Stromal cell of bone marrow (primary cell): Measurements from ENCODE around the gene MAGEB17.
"Not testable (repeated sequence)": the region's sequence is repeated elsewhere in the genome, so short reads cannot be mapped to it uniquely, and the experiment has no call there.

Experiments
- DNase-seq: peaks from one replicate; pipeline ENCODE4 v3.0.0-alpha.2; 2012; ENCODE audit warnings: low read depth

MAGEB17 gene

DNA sequence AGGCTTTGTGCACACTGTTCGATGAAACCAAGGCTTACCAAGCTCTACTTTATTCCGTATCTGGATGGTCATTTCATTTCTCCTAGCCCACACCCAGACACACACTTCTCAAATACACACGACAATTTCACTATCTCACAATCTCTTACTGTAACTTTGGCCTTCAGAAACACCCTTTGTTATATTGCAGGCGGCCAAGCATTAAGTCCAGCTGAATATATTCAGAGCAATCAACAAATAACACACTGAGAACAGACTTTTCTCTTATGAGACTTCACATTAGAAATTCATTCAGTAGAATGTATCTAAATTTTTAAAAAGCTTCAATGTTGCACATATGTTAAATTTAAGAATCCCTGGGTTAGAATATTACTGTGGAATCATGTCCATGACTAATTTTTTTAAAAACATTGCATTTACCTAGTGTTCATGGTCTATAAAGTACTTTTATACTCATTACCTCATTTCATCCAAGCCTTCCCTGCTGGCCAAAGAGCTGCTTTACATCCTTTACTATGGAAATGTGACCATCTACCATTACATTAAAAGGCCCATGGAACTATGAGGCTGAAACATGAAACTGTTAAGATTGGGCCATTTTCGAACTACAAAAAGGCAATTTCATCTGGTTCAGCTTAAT, 10.5 kb upstream of the MAGEB17 start:
- DNase-seq = no peak

DNA sequence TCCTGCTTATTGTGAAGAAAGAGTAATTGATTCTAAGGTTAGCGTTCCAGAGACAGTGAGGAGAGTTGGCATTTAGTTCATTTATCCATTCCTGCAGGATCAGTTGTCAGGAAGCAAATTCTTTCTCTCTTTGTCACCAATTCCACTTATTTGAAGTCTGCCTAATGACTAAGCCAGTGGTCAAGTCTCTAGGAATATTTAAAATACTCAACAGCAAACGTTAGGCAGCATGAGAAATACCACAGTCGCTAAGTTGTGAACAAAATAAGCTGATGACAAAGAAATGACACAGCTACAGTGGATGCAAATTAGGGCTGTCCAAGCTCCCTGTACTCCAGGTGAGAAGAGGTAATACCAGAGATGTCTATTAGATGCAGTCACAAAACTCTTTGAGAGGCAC, 6.6 kb upstream of the MAGEB17 start:
- peak; percentile 38 for DNase-seq

DNA sequence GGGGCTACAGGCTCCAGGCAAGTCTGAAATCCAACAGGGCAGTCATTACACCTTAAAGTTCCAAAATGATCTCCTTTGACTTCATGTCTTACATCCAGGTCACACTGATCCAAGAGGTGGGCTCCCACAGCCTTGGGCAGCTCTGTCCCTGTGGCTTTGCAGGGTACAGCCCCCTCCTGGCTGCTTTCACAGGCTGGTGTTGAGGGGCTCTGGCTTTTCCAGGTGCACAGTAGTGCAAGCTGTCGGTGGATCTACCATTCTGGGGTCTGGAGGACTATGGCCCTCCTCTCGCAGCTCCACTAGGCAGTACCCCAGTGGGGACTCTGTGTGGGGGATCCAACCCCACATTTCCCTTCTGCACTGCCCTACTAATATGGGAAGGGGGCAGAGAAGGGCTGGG, 6.1 kb upstream of the MAGEB17 start:
- not testable (repeated sequence) for DNase-seq

DNA sequence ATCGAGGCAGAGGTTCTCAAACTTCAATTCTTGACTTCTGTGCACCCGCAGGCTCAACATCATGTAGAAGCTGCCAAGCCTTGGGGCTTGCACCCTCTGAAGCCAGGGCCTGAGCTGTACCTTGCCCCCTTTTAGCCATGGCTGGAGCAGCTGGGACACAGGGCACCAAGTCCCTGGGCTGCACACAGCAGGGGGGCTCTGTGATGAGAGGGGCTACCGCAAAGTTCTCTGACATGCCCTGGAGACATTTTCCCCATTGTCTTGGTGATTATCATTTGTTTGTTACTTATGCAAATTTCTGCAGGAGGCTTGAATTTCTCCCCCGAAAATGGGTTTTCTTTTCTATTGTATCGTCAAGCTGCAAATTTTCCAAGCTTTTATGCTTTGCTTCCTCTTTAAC, 4.9 kb upstream of the MAGEB17 start:
- no peak for DNase-seq

DNA sequence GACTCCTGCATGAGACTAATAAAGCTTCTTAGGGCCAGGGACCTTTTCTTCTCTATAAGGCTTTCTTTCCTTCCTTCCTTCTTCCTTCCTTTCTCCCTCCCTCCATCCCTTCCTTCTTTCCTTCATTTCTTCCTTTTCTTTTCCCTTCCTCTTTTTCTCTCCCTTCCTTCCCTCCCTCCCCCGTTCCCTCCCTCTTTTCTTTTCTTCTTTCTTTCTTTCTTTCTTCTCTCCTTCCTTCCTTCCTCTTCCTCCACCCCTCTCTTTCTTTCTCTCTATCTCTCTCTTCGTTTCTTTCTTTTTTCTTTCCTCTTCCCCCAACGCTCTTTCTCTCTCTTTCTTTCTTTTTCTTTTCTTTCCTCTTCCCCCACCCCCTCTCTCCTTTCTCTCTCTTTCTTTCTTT, 2.5 kb upstream of the MAGEB17 start:
- no peak for DNase-seq

DNA sequence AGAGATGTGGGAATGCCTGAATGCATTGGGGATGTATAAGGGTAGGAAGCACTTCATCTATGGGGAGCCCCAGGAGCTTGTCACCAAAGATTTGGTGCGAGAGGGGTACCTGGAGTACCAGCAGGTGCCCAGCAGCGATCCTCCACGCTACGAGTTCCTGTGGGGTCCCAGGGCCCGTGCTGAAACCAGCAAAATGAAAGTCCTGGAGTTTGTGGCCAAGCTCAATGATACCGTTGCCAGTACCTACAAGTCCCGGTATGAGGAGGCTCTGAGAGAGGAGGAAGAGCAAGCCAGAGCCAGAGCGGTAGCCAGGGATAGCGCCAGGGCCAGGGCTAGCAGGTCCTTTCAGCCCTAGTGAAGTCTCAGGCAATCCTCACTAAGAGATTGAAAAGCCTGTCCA, 3.8 kb downstream of the MAGEB17 start:
- no peak for DNase-seq

DNA sequence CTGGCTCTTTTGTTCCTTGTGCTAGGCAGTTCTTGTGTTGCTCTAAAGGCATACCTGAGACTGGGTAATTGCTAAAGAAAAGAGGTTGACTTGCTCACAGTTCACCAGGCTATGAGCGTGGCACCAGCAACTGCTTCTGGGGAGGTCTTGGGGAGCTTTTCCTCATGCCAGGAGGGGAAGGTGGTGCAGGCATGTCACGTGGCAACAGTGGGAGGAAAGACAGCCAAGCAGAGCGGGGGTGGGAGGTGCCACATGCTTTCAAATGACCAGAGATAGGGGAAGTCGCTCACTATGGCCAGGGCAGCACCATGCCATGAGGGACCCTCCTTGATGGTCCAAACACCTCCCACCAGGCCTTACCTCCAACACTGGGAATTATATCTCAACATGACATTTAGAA, 4.7 kb downstream of the MAGEB17 start:
- DNase-seq = no peak

DNA sequence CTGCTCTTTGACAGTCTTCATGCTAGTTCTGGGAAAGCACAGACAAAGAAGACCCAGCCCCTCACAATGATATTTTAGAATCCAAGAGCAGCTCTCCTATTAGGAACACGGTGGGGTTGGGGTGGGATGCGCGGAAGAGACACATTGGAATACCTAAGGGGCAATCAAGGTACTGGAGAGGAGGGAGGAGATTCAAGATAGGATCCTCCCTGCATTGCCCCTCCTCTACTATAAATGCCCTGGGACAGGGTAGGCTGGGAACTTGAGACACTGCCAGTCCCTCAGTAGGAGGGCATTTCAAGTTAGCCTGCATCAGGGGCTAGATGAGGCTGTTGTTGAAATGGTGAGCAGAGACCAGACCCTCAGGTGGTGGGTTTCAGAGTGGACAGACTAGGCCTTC, 5.1 kb downstream of the MAGEB17 start:
- DNase-seq = no peak

DNA sequence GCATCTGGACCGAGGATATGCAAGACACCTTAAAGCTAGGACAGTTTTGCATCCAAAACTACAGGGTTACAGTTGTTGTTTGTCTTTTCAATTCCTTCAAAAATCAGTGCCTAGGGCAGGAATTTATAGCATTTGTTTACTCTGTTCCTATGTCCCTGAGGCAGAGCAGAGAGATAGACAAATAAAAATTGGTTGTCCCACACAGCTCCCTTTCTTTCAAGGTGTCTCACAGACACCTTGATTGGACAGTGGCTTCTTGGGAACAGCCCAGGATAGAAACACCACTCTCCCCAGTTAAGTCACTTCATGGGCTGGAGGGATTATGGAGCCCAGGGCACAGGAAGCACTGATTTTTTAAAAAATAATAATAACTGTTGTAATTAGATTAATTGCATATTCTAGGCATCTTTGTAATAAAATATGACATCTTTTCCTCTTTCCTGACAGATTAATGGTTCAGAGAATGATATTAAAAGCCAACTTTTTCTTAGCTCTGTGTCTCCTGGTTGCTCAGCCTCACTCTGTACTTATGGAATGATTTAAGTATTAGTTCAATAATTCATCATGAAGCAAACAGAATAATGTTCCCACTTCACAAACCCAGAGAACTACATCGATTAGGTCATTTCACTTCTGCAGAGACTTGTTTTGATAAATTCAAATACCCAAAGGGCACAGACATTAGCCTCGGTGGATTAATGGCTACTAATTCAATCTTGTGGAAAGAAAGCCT, 8.2 kb downstream of the MAGEB17 start:
- no peak for DNase-seq

DNA sequence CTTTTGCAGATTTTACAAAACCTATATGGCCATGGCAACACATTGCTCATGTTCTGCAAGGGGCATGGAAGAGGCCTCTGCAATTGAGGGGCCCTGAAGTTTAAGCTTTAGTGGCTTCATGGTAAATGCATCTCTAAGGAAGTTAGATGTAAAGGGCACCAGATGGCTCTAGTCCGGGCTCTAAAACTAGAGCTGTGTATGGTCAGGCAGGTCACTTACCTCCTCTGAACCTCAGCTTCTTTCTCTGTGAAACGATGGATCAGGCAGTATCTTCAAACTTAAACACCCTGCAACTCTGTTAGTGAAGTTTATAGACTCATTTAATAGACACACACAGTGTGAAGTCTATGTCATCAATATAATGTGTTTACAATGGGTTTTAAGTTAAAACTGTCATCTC, 10.0 kb downstream of the MAGEB17 start:
- no peak for DNase-seq

DNA sequence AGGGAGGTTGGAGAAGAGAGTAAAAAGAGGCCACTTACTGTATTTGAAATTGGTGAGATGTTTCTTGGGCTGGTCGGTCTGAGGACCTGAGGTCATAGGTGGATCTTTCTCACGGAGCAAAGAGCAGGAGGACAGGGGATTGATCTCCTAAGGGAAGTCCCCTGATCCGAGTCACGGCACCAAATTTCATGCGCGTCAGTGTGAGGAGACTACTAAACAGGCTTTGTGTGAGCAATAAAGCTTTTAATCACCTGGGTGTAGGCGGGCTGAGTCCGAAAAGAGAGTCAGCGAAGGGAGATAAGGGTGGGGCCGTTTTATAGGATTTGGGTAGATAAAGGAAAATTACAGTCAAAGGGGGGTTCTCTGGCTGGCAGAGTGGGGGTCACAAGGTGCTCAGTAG, 16.6 kb downstream of the MAGEB17 start:
- DNase-seq = not testable (repeated sequence)

DNA sequence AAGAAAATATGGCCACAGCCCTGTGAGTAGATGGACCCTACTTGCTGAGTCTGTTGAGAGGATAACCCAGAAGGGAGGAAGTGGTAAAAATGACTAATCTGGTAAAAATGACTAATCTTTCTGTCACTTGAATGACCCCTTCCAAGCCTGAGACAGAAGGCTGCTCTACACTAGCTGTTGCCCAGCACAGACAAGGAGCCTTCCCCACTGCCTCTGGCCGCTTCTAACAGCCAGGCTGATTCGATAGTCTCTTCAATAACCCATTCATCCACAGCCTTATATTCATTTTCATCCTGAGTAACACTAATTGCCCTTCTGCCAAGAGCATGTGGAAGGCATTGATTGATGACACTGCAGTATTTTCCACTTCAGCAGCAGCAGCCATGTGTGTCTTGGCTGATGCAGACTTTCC, 18.4 kb downstream of the MAGEB17 start:
- peak; percentile 68 for DNase-seq

DNA sequence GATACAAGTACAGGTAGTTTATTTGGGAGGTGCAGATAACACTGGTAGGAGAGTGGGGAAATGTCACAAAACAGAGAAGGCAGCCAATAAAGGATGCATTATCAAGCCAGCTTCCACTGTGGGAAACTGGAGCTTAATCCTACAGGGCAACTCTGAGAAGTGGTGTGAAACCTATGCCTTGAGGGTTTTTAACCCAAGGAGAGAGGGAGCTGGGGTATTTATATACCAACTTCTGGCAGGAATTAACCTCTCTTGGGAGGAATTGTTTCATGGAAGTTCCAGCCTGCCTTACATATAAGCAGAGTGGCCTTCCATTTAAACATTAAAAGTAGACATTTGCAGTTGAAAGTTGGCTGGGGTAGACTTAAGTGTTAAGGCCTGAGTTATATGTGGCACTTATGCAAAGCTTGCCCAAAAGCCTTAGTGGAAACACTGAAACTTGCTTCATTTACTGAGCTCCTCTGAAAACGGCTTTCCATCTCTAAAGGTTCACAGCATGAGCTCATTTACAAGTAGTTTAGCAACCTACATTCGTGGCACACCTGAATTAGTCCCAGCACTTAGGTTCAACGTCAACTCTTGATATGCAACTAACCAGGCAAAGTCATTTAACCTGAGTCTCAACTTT, 19.2 kb downstream of the MAGEB17 start:
- DNase-seq = no peak

DNA sequence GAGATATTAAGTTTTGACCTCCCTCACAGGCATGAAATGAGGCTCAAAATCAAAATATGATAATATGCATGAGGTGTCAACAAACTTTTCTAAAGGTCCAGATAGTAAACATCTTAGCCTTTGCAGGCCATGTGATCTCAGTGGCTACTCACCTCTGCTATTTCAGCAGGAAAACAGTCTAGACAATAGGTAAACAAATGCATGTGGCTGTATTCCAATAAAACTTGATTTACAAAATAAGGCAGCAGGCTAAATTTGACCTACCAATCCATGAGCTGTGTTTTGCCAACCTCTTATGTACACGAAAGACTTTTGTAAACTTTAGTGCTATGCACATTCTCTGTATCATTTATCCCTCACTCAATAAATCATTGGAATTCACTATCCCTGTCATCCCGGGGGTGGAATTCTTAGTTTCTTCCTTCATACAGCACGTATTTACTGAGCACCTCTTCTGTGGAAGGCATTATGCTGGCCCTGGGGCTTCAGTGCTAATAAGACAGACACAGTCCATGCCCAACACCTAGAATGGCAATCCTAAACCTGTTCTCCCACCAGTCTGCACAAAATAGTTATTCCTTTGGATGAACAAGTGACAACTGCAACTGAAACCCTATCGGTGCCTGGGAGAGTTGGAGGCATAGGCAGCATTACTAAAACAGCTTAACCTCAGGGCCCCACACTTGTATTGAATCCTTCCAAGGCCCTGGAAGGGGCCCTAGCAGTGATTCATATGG, 19.9 kb downstream of the MAGEB17 start:
- DNase-seq = no peak

DNA sequence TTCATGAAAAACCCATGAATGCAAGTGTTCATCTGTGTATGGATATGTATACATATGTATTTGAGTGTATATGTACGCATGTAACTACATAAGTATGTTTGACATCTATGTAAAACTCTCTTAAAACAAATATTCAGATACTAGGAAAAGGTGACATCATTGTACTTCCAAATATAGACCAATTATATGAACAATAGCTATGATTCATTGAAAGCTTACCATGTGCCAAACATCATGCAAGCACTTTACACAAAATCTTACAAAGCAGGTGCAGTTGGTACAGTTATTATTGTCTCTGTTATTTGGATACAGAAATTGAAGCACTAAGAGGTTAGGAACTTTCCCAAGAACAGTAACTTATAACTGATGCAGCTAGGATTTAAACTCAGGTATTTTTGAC, 21.4 kb downstream of the MAGEB17 start:
- no peak for DNase-seq

DNA sequence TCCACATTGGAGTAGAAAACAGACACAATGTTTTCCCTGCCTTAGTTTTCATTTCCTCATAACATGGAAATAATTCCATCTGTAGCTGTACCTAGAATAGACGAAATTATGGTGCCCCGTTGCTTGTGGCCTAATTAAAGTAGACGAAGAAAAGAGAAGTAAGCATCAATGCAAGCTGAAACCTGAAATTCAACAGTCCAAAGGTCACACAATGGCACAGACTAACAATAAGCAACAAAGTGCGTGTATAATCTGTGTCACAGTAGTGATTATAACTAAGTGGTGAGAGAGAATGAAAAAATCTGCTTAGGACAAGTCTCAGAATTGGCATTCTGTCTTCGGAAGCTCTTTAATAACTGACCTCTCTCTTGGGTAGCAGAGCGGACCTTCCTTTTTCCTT, 24.3 kb downstream of the MAGEB17 start:
- DNase-seq = no peak

DNA sequence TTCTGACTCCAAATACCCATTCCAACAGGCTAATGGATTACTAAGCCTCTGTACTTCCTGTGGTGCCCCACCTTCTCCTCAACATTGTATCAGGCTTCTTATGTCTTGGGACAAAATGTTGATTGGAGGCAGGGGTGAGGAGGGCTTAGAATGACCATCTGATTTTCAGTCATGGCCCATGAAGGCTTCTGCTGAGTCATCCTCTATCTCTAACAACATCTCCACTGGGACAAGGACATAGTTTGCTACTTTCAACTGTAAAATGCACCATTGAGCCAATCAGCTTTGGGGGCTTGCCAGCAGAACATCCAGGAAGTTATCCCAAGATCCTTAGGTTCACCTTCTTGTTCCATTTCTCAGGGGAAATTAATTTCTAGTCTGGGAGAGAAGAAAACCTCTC, 29.5 kb downstream of the MAGEB17 start:
- no peak for DNase-seq

DNA sequence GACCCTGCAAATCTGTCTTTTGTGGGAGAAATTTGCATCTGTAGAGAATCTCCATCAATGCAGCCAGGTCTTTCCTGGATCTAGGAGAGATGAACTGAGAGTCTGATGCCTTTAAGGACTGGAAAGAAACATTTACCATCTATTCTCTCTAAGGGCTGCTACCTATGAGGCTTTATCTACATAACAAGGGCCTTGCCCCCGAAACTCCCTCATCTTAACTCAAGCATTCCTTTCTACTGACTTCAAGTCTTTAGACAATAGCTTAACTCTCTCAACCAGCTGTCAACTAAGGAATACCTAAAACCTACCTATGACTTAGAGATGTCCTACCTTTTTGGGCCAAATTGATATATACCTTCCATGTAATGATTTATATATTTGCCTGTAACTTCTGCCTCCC, 32.1 kb downstream of the MAGEB17 start:
- no peak for DNase-seq

DNA sequence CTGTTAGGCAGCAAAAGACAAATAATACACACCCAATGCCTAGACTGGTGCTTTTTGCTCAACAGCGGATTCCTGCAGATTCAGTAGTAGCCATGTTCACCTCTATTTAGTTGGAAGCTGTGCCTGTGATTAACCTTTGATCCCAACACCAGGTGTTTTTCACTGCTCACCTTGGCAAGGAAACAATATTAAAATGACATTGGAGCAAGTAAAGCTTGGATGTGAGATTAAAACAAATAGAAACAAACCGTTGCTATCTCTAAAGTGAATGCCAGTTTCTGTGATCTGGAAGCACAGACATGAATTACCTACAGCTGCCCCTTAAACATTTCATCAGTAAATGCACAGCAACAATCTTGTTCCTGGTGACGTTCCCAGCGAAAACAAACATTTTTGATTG, 35.7 kb downstream of the MAGEB17 start:
- DNase-seq = no peak

DNA sequence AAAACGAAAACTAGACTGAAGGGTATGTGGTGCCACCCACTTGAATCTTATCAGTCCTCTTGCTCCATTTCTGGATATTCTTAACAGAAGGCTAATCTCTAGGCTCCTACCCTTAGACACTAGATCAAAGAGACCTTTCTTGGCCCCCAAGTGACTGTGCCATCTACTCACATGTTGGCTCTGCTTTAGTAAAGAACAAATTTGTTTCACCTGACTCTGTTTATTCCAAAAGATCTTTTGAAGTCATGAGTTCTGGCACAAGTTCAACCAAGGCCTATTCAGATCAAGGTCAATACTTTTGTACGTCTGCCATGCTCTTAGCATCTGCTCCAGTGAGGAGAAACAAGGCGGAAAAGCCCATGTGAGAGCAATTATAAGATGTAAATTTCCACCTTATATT, 37.3 kb downstream of the MAGEB17 start:
- no peak for DNase-seq

DNA sequence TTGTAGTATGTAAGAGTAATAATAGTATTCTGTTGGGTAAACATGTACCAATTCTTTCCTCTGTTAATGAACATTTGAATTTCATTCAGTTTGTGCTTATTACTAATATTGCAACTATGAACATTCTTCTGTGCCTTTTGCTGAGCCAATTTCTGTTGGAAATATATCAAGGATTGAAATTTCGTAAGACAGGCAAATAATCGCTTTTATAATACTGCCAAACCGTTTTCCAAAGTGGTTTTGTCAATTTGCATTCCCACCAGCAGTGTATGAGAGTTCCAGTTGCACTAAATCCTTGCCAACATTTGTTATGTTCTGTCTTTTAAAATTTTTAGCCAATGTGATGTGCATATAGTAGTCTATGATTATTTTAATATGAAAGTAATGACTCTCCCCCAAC, 38.6 kb downstream of the MAGEB17 start:
- no peak for DNase-seq

DNA sequence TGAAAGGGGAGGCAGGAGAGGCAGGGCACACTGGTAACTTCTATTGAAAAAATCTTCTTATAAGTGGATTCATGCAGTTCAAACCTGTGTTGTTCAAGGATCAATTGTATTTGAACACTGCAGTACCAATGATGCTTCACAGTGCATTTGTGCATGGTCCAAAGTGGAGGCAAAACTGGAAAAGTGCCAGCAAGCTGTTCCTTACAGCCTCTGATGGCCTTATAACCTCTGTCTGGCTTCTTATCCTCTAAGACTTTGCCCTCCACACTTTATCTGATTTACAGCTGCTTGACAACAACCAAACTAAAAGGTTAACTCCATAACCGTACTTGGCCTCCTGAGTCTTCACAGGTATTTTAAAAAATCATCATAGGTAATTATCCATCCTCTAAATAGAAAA, 40.4 kb downstream of the MAGEB17 start:
- DNase-seq = no peak

DNA sequence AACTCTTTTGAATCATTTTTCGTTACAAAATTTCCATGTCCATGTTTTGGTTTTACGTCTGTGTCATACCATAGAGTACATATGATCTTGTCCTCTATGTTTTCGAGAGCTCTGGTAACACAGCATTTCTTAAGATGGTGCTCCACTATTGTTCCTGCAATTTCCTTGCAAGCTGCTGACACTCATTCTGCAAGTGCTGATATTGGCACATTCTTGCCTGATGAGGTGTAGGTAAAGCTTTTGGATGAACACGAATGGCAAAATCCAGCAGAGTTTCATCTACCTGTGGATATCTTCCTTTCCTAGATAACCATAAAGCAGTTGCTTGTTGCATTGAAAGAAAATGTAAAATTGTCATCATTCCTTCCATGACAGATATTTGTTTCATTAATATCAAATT, 41.3 kb downstream of the MAGEB17 start:
- no peak for DNase-seq
